RWPE2 (cell line): Measurements from ENCODE around the gene GMPR.

ENCODE experiments used
- ATAC-seq: fragments of 200-7000 bp; cut with Tn5 transposase; 3 replicates; pipeline ENCODE4 v1.9.1; 2021; ENCODE audit warnings: low read depth
- DNase-seq: peaks from one replicate; pipeline ENCODE4 v3.0.0-alpha.2; 2020; ENCODE audit warnings: low spot score
- H3K27ac ChIP-seq: fragments of 450-650 bp; 2 replicates; pipeline ENCODE4 v1.5.1; 2017; ENCODE audit warnings: mild to moderate bottlenecking; ENCODE audit not compliant: poor library complexity, severe bottlenecking
- H3K27me3 ChIP-seq: fragments of 250-450 bp; sonication (Bioruptor Pico); 2 replicates; pipeline ENCODE4 v1.5.1; 2021; ENCODE audit warnings: mild to moderate bottlenecking, moderate library complexity; ENCODE audit not compliant: insufficient read depth, poor library complexity, severe bottlenecking
- H3K36me3 ChIP-seq: fragments of 250-450 bp; sonication (Bioruptor Pico); 2 replicates; pipeline ENCODE4 v1.5.1; 2020; ENCODE audit warnings: low read depth, mild to moderate bottlenecking, moderate library complexity
- H3K4me1 ChIP-seq: fragments of 250-450 bp; sonication (Bioruptor Pico); 2 replicates; pipeline ENCODE4 v1.5.1; 2021; ENCODE audit warnings: mild to moderate bottlenecking, moderate library complexity; ENCODE audit not compliant: insufficient read depth, poor library complexity, severe bottlenecking
- H3K4me3 ChIP-seq: fragments of 250-450 bp; sonication (Bioruptor Pico); 2 replicates; pipeline ENCODE4 v1.5.1; 2021; ENCODE audit warnings: mild to moderate bottlenecking, moderate library complexity; ENCODE audit not compliant: severe bottlenecking
- H3K9me3 ChIP-seq: fragments of 250-450 bp; sonication (Bioruptor Pico); 2 replicates; pipeline ENCODE4 v1.5.1; 2021; ENCODE audit warnings: mild to moderate bottlenecking, moderate library complexity; ENCODE audit not compliant: severe bottlenecking
- CTCF ChIP-seq: fragments of 450-650 bp; IDR thresholded peaks from one replicate; pipeline ENCODE4 v1.5.1; 2017; ENCODE audit warnings: mild to moderate bottlenecking, moderate library complexity; ENCODE audit not compliant: poor library complexity, severe bottlenecking

GMPR gene

GRCh38 chr6:16251706-16252105 is 13.3 kb downstream of the GMPR start:
- no peaks in the 10 kb centered on the region for H3K9me3 ChIP-seq
- no peak for DNase-seq
- H3K27me3 ChIP-seq, result no peaks in the 10 kb centered on the region
- H3K4me1 ChIP-seq, result peaks cover 8% of the 10 kb centered on the region
- no peak overlapping the region for H3K4me3 ChIP-seq
- H3K27ac ChIP-seq, result no peak overlapping the region
- H3K36me3 ChIP-seq, result no peaks in the 10 kb centered on the region
- TF ChIP-seq CTCF, result no peak
- ATAC-seq, result peak; percentile 42; the same call in 1 of the 3 replicates

- H3K9me3 ChIP-seq, result no peaks in the 10 kb centered on the region
- DNase-seq, result no peak
- no peak for ATAC-seq
- no peaks in the 10 kb centered on the region for H3K36me3 ChIP-seq
- H3K27me3 ChIP-seq, result no peaks in the 10 kb centered on the region
- peaks cover 8% of the 10 kb centered on the region for H3K4me1 ChIP-seq
- no peak overlapping the region for H3K27ac ChIP-seq
- H3K4me3 ChIP-seq, result no peak overlapping the region
- TF ChIP-seq CTCF, result no peak
Measured at GRCh38 chr6:16252686-16253299, 14.4 kb downstream of the GMPR start.

GRCh38 chr6:16253399-16254144 is 15.2 kb downstream of the GMPR start:
- H3K36me3 ChIP-seq, result no peaks in the 10 kb centered on the region
- DNase-seq (no peak), ATAC-seq (no peak)
- no peak for TF ChIP-seq CTCF
- no peak overlapping the region for H3K4me3 ChIP-seq
- no peaks in the 10 kb centered on the region for H3K27me3 ChIP-seq
- peaks cover 8% of the 10 kb centered on the region for H3K4me1 ChIP-seq
- H3K9me3 ChIP-seq, result no peaks in the 10 kb centered on the region
- H3K27ac ChIP-seq, result no peak overlapping the region

GRCh38 chr6:16254535-16254934 is 16.1 kb downstream of the GMPR start:
- Histone ChIP-seq H3K27me3 (no peaks in the 10 kb centered on the region), H3K36me3 (no peaks in the 10 kb centered on the region), H3K9me3 (no peaks in the 10 kb centered on the region), H3K4me3 (no peak overlapping the region), H3K4me1 (peaks cover 8% of the 10 kb centered on the region), H3K27ac (no peak overlapping the region)
- ATAC-seq (no peak), DNase-seq (no peak)
- TF ChIP-seq CTCF, result no peak

- ATAC-seq (no peak), DNase-seq (no peak)
- peaks cover 2% of the 10 kb centered on the region for H3K4me1 ChIP-seq
- TF ChIP-seq CTCF, result no peak
- H3K9me3 ChIP-seq, result no peaks in the 10 kb centered on the region
- no peak overlapping the region for H3K4me3 ChIP-seq
- no peaks in the 10 kb centered on the region for H3K36me3 ChIP-seq
- no peaks in the 10 kb centered on the region for H3K27me3 ChIP-seq
- H3K27ac ChIP-seq, result no peak overlapping the region
Measured at GRCh38 chr6:16256781-16257180, 18.4 kb downstream of the GMPR start.
